T-helper 2 cell treated with Interferon-gamma antibody and Interleukin-4, amounts not matched to agents 5 μg/mL and 100 μg/mL, for 36 hours (primary cell): ENCODE results near the gene SLC39A5.
"Not testable (repeated sequence)": the region's sequence is repeated elsewhere in the genome, so short reads cannot be mapped to it uniquely, and the experiment has no call there.

Source experiments
- DNase-seq: peaks from one replicate; pipeline ENCODE4 v3.0.0; 2021; ENCODE audit warnings: low spot score
- H3K27ac Mint-ChIP-seq: one replicate; pipeline ENCODE4 v1.8.0; 2021; ENCODE audit warnings: mild to moderate bottlenecking, mixed read lengths
- H3K27me3 Mint-ChIP-seq: one replicate; pipeline ENCODE4 v1.8.0; 2021; ENCODE audit warnings: low read depth, mixed read lengths
- H3K36me3 Mint-ChIP-seq: one replicate; pipeline ENCODE4 v1.8.0; 2021; ENCODE audit warnings: low read depth, mixed read lengths
- H3K4me1 Mint-ChIP-seq: one replicate; pipeline ENCODE4 v1.8.0; 2021; ENCODE audit warnings: low read depth, mixed read lengths
- H3K4me3 Mint-ChIP-seq: one replicate; pipeline ENCODE4 v1.8.0; 2022; ENCODE audit warnings: mild to moderate bottlenecking, moderate library complexity, mixed read lengths
- H3K9me3 Mint-ChIP-seq: one replicate; pipeline ENCODE4 v1.8.0; 2021; ENCODE audit warnings: mixed read lengths

Gene SLC39A5

DNA sequence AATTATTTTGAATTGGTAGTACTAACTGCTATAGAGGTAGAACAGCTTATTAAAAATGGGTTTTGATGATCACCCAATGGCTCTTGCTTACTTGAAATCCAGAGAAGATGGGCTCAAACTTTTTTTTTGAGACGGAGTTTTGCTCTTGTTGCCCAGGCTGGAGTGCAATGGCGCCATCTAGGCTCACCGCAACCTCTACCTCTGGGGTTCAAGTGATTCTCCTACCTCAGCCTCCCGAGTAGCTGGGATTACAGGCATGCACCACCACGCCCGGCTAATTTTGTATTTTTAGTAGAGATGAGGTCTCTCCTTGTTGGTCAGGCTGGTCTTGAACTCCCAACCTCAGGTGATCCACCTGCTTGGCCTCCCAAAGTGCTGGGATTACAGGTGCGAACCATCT is 33.1 kb downstream of the SLC39A5 start:
- DNase-seq, H3K9me3 Mint-ChIP-seq, H3K27ac Mint-ChIP-seq, H3K36me3 Mint-ChIP-seq, H3K27me3 Mint-ChIP-seq, H3K4me3 Mint-ChIP-seq: not testable (repeated sequence)
- peaks cover 16% of the 10 kb centered on the region for H3K4me1 Mint-ChIP-seq

DNA sequence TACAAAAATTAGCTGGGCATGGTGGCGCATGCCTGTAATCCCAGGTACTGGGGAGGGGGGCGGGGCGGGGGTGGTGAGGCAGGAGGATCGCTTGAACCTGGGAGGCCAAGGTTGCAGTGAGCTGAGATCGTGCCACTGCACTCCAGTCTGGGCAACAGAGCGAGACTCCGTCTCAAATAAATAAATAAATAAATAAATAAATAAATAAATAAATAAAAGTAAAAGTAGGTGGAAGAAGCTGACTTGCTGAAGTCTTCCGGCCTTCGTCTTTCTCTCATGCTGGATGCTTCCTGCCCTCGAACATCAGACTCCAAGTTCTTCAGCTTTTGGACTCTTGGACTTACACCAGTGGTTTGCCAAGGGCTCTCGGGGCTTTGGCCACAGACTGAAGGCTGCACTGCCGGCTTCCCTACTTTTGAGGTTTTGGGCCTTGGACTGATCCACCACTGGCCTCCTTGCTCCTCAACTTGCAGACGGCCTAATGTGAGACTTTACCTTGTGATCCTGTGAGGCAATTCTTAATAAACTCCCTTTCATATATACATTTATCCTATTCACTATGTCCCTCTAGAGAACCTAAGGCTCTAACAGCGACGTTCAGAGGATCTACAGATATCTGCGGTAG is 36.3 kb downstream of the SLC39A5 start:
- H3K9me3 Mint-ChIP-seq, DNase-seq, H3K27me3 Mint-ChIP-seq: not testable (repeated sequence)
- Mint-ChIP-seq H3K4me3 (peak overlapping the region; percentile 95), H3K4me1 (peaks cover 13% of the 10 kb centered on the region), H3K27ac (peak overlapping the region; percentile 93), H3K36me3 (peaks cover 12% of the 10 kb centered on the region)

DNA sequence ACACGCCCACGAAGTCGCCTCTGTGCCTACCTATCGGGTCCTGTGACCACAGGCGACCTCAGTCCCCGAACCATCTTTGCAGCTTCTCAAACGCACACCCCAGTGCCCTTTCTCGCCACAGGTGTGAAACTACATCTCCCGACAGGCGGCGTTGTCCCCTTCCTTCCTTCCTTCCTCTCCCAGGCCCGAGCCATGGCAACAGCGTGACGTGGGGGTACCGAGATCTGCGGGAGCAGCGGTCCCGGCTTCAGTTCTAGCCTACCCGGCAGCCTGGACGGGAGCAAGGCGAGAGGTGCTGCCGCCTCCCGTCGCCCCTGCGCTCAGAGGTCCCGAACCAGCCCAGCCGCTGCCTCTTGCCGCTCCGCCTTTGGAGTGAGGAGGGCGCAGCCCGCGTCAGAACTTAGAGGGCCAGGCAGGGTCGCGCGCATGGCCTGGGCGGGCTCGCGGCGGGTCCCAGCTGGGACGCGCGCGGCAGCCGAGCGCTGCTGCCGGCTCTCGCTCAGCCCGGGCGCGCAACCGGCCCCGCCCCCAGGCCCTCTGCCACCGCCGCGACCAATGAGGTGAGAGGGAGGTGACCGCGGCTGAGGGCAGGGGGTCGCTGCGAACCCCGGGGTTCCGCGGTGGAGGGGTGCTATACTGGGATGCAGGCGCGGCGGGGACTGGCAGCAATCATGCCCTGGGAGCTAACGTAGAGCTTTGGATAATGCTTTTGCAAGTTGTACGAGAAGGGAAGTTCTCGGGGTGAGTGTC is 37.0 kb downstream of the SLC39A5 start, which contains the start of gene COQ10A:
Gene COQ10A (plus strand): TSS at position 250 of the 750 bp plus-strand sequence. CDS start 177 bp downstream, at position 427.
- DNase-seq, result peak; percentile 83
- Mint-ChIP-seq H3K27ac (peak within 1 kb of the TSS; percentile 93), H3K9me3 (no peaks in the 10 kb centered on the region), H3K36me3 (peaks cover 15% of the 10 kb centered on the region), H3K4me1 (peaks cover 13% of the 10 kb centered on the region), H3K4me3 (peak within 1 kb of the TSS; percentile 95), H3K27me3 (no peaks in the 10 kb centered on the region)

DNA sequence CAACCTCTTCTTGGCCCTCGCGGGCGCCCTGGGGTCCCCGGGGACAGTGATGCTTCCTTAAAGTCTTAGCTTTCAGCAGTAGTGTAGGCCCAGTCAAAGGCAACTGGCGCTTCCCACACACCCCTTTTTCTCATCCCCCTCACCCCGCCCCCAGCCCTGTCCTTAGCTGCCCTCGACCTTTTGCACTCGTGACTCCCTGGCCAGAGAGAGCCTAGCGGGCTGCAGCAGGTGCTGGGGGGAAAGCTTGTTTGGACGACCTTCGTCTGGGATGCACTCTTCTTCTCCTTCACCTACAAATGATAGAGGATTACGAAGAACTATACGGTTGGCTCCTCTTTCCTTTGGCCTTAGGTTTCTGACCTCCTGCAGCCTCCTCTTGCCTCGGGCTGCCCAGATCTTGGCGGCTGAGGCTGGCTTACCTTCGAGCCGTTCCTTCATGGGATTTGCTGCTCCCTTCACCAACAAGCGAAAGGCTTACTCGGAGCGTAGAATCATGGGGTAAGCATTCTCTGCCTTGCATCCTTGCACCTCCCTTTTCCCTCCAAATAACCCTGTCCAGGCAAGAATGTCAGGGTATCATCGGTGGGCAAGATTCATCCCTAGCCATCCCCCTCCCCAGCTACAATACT is 37.7 kb downstream of the SLC39A5 start:
- no peaks in the 10 kb centered on the region for H3K9me3 Mint-ChIP-seq
- peaks cover 18% of the 10 kb centered on the region for H3K36me3 Mint-ChIP-seq
- no peaks in the 10 kb centered on the region for H3K27me3 Mint-ChIP-seq
- DNase-seq, result no peak
- H3K4me3 Mint-ChIP-seq, result peak overlapping the region; percentile 72
- peaks cover 13% of the 10 kb centered on the region for H3K4me1 Mint-ChIP-seq
- H3K27ac Mint-ChIP-seq, result peak overlapping the region; percentile 46

DNA sequence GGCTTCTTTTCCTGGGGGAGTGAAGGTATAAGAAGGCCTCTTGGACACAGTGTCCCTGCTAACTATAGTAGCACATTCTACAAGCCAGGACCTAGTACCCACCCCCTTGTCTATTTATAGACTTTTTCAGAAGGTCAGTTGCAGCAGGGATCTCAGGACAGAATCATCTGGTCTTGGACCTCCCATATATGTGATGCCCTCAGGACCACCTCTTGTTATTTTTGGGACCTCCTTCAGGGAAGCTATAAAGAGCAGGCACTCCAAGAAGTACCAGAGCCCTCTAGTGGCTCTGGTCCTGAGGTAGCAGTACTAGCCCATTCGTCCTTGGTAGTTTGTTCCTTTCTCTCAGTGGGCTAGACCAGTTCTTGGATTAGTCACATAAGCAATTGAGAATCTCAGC is 41.2 kb downstream of the SLC39A5 start:
- no peaks in the 10 kb centered on the region for H3K9me3 Mint-ChIP-seq
- peaks cover 39% of the 10 kb centered on the region for H3K36me3 Mint-ChIP-seq
- no peaks in the 10 kb centered on the region for H3K27me3 Mint-ChIP-seq
- peaks cover 12% of the 10 kb centered on the region for H3K4me1 Mint-ChIP-seq
- H3K4me3 Mint-ChIP-seq, result no peak overlapping the region
- H3K27ac Mint-ChIP-seq, result no peak overlapping the region
- no peak for DNase-seq

DNA sequence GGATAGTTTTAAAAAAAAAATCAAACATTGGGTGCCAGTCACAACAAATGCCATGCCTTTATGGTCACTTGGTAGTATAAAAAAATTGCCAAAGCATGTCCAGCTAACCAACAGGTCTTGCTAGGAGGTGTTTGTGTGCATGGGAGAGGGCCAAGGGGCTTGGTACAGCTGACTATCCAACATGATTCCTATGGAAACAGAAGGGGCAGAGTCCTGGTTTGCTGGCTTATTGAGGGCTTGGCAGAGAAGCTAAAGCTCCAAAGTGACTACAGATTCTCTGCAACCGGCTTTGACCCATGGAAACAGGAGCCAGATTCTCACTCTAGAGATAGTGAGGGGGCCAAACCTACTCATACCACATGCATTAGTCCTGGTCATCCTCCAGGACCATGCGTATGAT is 42.6 kb downstream of the SLC39A5 start:
- H3K27me3 Mint-ChIP-seq, H3K9me3 Mint-ChIP-seq, H3K4me1 Mint-ChIP-seq, H3K27ac Mint-ChIP-seq, H3K4me3 Mint-ChIP-seq, DNase-seq: not testable (repeated sequence)
- H3K36me3 Mint-ChIP-seq, result peaks cover 42% of the 10 kb centered on the region

DNA sequence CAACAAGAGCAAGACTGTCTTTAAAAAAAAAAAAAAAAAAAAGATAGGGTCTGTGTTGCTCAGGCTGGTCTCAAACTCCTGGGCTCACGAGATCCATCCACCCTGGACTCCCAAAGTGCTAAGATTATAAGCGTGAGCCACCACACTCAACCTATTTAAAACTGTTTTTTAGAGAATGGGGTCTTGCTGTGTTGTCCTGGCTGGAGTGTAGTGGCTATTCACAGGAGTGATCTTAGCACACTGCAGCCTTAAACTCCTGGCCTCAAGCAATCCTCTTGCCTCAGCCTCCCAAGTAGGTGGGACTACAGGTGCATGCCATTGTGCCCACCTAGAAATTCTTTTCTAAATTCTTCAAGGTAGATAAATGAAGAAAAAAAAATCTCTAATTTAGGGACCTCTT is 44.4 kb downstream of the SLC39A5 start:
- H3K36me3 Mint-ChIP-seq, result peaks cover 49% of the 10 kb centered on the region
- no peak overlapping the region for H3K27ac Mint-ChIP-seq
- H3K9me3 Mint-ChIP-seq, result no peaks in the 10 kb centered on the region
- H3K27me3 Mint-ChIP-seq, result no peaks in the 10 kb centered on the region
- no peaks in the 10 kb centered on the region for H3K4me1 Mint-ChIP-seq
- H3K4me3 Mint-ChIP-seq, result no peak overlapping the region
- DNase-seq, result no peak

DNA sequence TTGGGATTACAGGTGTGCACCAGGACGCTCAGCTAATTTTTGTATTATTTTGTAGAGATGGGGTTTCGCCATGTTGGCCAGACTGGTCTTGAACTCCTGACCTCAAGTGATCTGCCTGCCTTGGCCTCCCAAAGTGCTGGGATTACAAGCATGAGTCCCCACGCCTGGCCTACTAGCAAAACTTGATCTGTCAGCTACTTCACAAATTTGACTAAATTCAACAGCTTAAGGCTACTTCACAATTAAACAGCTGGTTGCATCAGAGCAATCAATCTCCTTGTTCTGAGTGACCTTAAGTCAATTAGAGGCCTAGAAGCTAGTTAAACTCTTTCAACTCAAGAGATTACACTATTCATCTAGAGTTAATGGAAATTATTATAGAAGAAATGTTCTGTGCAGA is 49.1 kb downstream of the SLC39A5 start:
- peaks cover 47% of the 10 kb centered on the region for H3K36me3 Mint-ChIP-seq
- H3K4me3 Mint-ChIP-seq, result no peak overlapping the region

DNA sequence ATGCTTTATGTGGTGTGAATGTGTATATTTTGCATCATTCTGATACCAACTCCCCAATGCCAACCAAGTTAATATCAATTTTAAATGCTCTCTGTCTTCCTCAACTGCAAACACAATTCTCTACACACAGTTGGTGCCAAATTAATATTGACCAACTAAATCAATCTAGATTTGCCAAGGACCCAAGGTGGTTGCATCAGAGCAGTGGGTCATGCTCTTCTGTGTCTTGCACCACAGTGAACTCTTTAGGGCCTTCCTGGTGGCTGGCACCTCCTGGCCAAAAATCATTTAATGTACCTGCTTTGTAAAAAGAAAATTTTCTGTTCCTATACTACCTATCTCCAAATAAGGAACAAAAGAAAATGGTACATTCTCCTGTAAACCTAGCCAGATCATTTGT is 51.0 kb downstream of the SLC39A5 start:
- Mint-ChIP-seq H3K36me3 (peaks cover 47% of the 10 kb centered on the region), H3K27ac (no peak overlapping the region), H3K4me1 (no peaks in the 10 kb centered on the region), H3K4me3 (no peak overlapping the region), H3K27me3 (no peaks in the 10 kb centered on the region), H3K9me3 (no peaks in the 10 kb centered on the region)
- DNase-seq, result no peak

More for the DNA sequence above, 49.1 kb downstream of the SLC39A5 start:
- DNase-seq, result no peak
- Mint-ChIP-seq H3K27me3 (no peaks in the 10 kb centered on the region), H3K9me3 (no peaks in the 10 kb centered on the region), H3K4me1 (no peaks in the 10 kb centered on the region), H3K27ac (no peak overlapping the region)

DNA sequence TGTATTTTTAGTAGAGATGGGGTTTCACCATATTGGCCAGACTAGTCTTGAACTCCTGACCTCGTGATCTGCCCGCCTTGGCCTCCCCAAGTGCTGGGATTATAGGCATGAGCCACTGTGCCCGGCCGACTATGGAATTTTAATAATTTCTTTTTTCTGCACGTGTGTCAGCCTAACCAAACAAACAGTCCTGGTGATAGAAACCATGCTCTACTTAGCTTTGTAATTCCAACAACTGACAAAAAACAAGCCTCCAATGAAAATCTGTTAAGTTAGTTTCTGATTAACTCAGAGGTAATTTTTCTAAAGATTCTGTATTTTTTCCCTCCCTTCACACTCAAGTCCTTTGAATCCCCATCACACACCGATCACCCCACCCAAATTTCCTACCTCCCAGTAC is 52.2 kb downstream of the SLC39A5 start:
- no peak for DNase-seq
- Mint-ChIP-seq H3K36me3 (peaks cover 43% of the 10 kb centered on the region), H3K27me3 (no peaks in the 10 kb centered on the region), H3K27ac (no peak overlapping the region), H3K9me3 (no peaks in the 10 kb centered on the region), H3K4me3 (no peak overlapping the region), H3K4me1 (no peaks in the 10 kb centered on the region)

DNA sequence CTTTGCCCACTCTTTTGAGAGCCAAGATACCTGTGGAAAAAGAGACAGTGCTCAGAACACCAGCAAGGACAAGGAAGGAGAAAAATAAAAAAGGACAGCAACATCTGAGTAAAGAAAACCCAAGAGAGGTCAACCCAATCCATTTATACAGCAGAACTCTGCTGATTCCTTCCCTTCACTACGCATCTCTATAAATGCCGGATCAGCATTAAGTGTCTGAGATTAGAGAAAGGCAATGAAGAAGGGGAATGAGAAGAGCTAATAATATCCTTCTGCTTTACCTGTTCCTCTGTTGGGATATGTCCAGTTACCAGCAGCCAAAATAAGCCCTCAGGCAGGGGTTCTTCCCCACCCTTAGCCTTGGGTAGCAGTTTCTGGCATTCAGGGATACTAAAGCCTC is 52.7 kb downstream of the SLC39A5 start:
- no peak for DNase-seq
- H3K36me3 Mint-ChIP-seq, result peaks cover 43% of the 10 kb centered on the region
- H3K4me1 Mint-ChIP-seq, result no peaks in the 10 kb centered on the region
- no peaks in the 10 kb centered on the region for H3K27me3 Mint-ChIP-seq
- no peak overlapping the region for H3K27ac Mint-ChIP-seq
- H3K4me3 Mint-ChIP-seq, result no peak overlapping the region
- no peaks in the 10 kb centered on the region for H3K9me3 Mint-ChIP-seq

DNA sequence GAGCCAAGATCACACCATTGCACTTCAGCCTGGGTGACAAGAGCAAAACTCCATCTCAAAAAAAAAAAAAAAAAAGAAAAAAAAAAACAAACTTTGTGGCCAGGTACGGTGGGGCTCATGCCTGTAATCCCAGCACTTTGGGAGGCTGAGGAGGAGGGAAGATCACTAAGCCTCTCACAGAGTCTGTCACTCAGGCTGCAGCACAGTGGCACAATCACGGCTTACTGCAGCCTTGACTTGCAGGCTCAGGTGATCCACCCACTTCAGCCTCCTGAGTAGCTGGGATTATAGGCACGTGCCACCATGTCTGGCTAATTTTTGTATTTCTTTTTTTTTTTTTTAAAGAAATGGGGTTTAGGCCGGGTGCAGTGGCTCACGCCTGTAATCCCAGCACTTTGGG is 54.4 kb downstream of the SLC39A5 start:
- not testable (repeated sequence) for H3K4me3 Mint-ChIP-seq, H3K4me1 Mint-ChIP-seq, H3K9me3 Mint-ChIP-seq, DNase-seq, H3K27me3 Mint-ChIP-seq, H3K27ac Mint-ChIP-seq
- H3K36me3 Mint-ChIP-seq, result peaks cover 35% of the 10 kb centered on the region

DNA sequence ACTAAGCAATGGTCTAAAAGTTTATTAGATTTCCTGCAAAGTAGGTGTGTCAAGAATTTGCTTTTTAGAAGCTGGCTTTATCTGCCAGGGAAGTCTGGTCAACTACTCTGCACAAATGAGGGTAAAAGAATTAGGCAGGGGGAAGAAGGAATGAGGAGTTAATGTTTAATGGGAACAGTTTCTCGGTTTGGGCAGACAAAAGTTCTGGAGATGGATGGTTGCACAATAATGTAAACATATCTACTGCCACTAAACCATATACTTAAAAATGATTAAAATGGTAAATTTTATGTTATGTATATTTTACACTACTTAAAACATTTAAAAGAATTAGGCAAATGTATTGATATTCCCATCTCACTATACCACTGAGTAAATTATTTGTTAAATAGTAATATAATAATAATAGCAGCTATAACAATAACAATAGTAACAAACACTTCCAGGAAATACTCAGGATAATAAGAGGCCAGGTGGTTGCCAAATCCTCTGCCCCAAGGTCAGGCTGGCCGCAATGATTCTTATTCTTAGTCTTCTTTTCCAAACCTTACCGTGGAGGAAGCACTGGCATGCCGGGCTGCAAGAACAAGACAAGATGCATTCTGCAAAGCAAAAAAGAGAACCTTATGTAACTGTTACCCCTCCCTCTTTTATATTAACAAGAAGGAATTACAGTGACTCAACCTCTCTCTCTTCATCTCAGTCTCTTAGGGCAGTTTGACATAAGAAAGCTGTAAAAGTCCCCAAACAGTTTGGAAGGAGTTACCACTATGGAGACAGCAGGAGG is 56.4 kb downstream of the SLC39A5 start:
- Mint-ChIP-seq H3K27me3 (no peaks in the 10 kb centered on the region), H3K36me3 (peaks cover 39% of the 10 kb centered on the region), H3K4me3 (no peak overlapping the region), H3K4me1 (peaks cover 7% of the 10 kb centered on the region), H3K9me3 (no peaks in the 10 kb centered on the region), H3K27ac (no peak overlapping the region)
- no peak for DNase-seq
